SU-DHL-6 (cell line): ENCODE measurements around the gene GHR.

ENCODE experiments used
- H2AFZ ChIP-seq: fragments of 200-600 bp; sonication (generic); 2 replicates; pipeline ENCODE4 v1.6.1; 2014; ENCODE audit warnings: low read depth, mild to moderate bottlenecking, moderate library complexity, mixed read lengths, antibody characterized with exemption, low read length; ENCODE audit not compliant: severe bottlenecking
- H3F3A ChIP-seq: fragments of 200-600 bp; shearing (Covaris generic); 2 replicates; pipeline ENCODE4 v1.6.0; 2016; ENCODE audit warnings: antibody characterized with exemption, mild to moderate bottlenecking; ENCODE audit not compliant: insufficient read depth
- H3K27ac ChIP-seq: fragments of 200-600 bp; sonication (generic); 2 replicates; pipeline ENCODE4 v1.5.1; 2016; ENCODE audit warnings: low read depth, mild to moderate bottlenecking, low read length, moderate library complexity, mixed read lengths
- H3K27me3 ChIP-seq: fragments of 200-600 bp; sonication (generic), shearing (Covaris generic); 2 replicates; pipeline ENCODE4 v1.6.0; 2014; ENCODE audit warnings: mild to moderate bottlenecking, low read length
- H3K36me3 ChIP-seq: fragments of 200-600 bp; sonication (generic); 2 replicates; pipeline ENCODE4 v1.6.1; 2014; ENCODE audit warnings: mild to moderate bottlenecking, low read length, mixed read lengths
- H3K4me2 ChIP-seq: fragments of 300-600, 200-600 bp; shearing (Covaris generic), sonication (generic); 2 replicates; pipeline ENCODE4 v1.6.0; 2014; ENCODE audit warnings: low read length, low read depth, mild to moderate bottlenecking; ENCODE audit not compliant: poor library complexity, severe bottlenecking
- H3K4me3 ChIP-seq: fragments of 200-600 bp; sonication (generic); 2 replicates; pipeline ENCODE4 v1.5.1; 2014; ENCODE audit warnings: antibody characterized with exemption, low read length, mild to moderate bottlenecking, mixed read lengths; ENCODE audit not compliant: insufficient read depth, poor library complexity, severe bottlenecking
- H3K79me2 ChIP-seq: fragments of 200-600 bp; sonication (generic); 2 replicates; pipeline ENCODE4 v1.6.1; 2014; ENCODE audit warnings: mild to moderate bottlenecking, low read length, moderate library complexity; ENCODE audit not compliant: insufficient read depth
- H3K9ac ChIP-seq: fragments of 200-600 bp; sonication (generic); 2 replicates; pipeline ENCODE4 v1.7.0; 2014; ENCODE audit warnings: mild to moderate bottlenecking, low read length
- H3K9me2 ChIP-seq: fragments of 200-600 bp; sonication (generic); replicated peaks from 2 replicates; pipeline ENCODE4 v1.6.1; 2014; ENCODE audit warnings: low read length; ENCODE audit not compliant: insufficient read depth
- H3K9me3 ChIP-seq: fragments of 200-600 bp; sonication (generic); 2 replicates; pipeline ENCODE4 v1.6.1; 2014; ENCODE audit warnings: low read length, mixed read lengths; ENCODE audit not compliant: insufficient read depth
- H4K20me1 ChIP-seq: fragments of 200-600 bp; sonication (generic); 2 replicates; pipeline ENCODE4 v1.6.1; 2014; ENCODE audit warnings: low read depth, mild to moderate bottlenecking, antibody characterized with exemption, low read length, moderate library complexity, mixed read lengths
- CTCF ChIP-seq: fragments of 200-600 bp; sonication (generic); IDR thresholded peaks from one replicate; pipeline ENCODE4 v1.5.1; 2017; ENCODE audit warnings: antibody characterized with exemption, mild to moderate bottlenecking, low read length, moderate library complexity; ENCODE audit not compliant: insufficient read depth, poor library complexity, severe bottlenecking
- EZH2phosphoT487 ChIP-seq: fragments of 200-600 bp; sonication (generic), shearing (Covaris generic); conservative IDR thresholded peaks from 2 replicates; pipeline ENCODE4 v1.6.1; 2018; ENCODE audit warnings: mild to moderate bottlenecking, antibody characterized with exemption, low read length, moderate library complexity, mixed read lengths

GHR gene

GRCh38 chr5:42520957-42521356 lies 97.7 kb downstream of the GHR start:
- Histone ChIP-seq H3K9me2 (no peaks in the 10 kb centered on the region), H4K20me1 (no peaks in the 10 kb centered on the region), H3K4me2 (no peak overlapping the region), H3K4me3 (no peak overlapping the region), H3F3A (no peaks in the 10 kb centered on the region), H3K27me3 (no peaks in the 10 kb centered on the region), H3K79me2 (no peaks in the 10 kb centered on the region), H3K36me3 (no peaks in the 10 kb centered on the region), H2AFZ (no peak overlapping the region), H3K9me3 (no peaks in the 10 kb centered on the region), H3K9ac (no peak overlapping the region), H3K27ac (no peak overlapping the region)
- TF ChIP-seq CTCF: no peak
- TF ChIP-seq EZH2phosphoT487: no peak

GRCh38 chr5:42521406-42521805 lies 98.2 kb downstream of the GHR start:
- Histone ChIP-seq H3K27me3 (no peaks in the 10 kb centered on the region), H3K9me3 (no peaks in the 10 kb centered on the region), H3K79me2 (no peaks in the 10 kb centered on the region), H4K20me1 (no peaks in the 10 kb centered on the region), H3K36me3 (no peaks in the 10 kb centered on the region), H3K4me3 (no peak overlapping the region), H3K9ac (no peak overlapping the region), H3K27ac (no peak overlapping the region), H2AFZ (no peak overlapping the region), H3K4me2 (no peak overlapping the region), H3F3A (no peaks in the 10 kb centered on the region), H3K9me2 (no peaks in the 10 kb centered on the region)
- TF ChIP-seq CTCF: no peak
- no peak for TF ChIP-seq EZH2phosphoT487

GRCh38 chr5:42522783-42523182 lies 99.5 kb downstream of the GHR start:
- no peaks in the 10 kb centered on the region for H3F3A ChIP-seq
- no peaks in the 10 kb centered on the region for H3K9me3 ChIP-seq
- H3K4me3 ChIP-seq: no peak overlapping the region
- no peak overlapping the region for H2AFZ ChIP-seq
- no peak overlapping the region for H3K4me2 ChIP-seq
- no peaks in the 10 kb centered on the region for H4K20me1 ChIP-seq
- no peaks in the 10 kb centered on the region for H3K9me2 ChIP-seq
- no peaks in the 10 kb centered on the region for H3K79me2 ChIP-seq
- no peak overlapping the region for H3K9ac ChIP-seq
- no peak for TF ChIP-seq CTCF
- no peak for TF ChIP-seq EZH2phosphoT487
- H3K36me3 ChIP-seq: no peaks in the 10 kb centered on the region
- no peak overlapping the region for H3K27ac ChIP-seq
- no peaks in the 10 kb centered on the region for H3K27me3 ChIP-seq

GRCh38 chr5:42526179-42526578 lies 102.9 kb downstream of the GHR start:
- no peaks in the 10 kb centered on the region for H3K36me3 ChIP-seq
- H3K9me3 ChIP-seq: no peaks in the 10 kb centered on the region
- H4K20me1 ChIP-seq: no peaks in the 10 kb centered on the region
- no peak overlapping the region for H2AFZ ChIP-seq
- no peaks in the 10 kb centered on the region for H3F3A ChIP-seq
- no peak overlapping the region for H3K27ac ChIP-seq
- no peak overlapping the region for H3K4me3 ChIP-seq
- H3K4me2 ChIP-seq: no peak overlapping the region
- no peak overlapping the region for H3K9ac ChIP-seq
- H3K27me3 ChIP-seq: no peaks in the 10 kb centered on the region
- no peaks in the 10 kb centered on the region for H3K79me2 ChIP-seq
- TF ChIP-seq CTCF: no peak
- TF ChIP-seq EZH2phosphoT487: no peak
- H3K9me2 ChIP-seq: no peaks in the 10 kb centered on the region
